ENCODE measurements around the gene DPH1.

Gene DPH1

DNA sequence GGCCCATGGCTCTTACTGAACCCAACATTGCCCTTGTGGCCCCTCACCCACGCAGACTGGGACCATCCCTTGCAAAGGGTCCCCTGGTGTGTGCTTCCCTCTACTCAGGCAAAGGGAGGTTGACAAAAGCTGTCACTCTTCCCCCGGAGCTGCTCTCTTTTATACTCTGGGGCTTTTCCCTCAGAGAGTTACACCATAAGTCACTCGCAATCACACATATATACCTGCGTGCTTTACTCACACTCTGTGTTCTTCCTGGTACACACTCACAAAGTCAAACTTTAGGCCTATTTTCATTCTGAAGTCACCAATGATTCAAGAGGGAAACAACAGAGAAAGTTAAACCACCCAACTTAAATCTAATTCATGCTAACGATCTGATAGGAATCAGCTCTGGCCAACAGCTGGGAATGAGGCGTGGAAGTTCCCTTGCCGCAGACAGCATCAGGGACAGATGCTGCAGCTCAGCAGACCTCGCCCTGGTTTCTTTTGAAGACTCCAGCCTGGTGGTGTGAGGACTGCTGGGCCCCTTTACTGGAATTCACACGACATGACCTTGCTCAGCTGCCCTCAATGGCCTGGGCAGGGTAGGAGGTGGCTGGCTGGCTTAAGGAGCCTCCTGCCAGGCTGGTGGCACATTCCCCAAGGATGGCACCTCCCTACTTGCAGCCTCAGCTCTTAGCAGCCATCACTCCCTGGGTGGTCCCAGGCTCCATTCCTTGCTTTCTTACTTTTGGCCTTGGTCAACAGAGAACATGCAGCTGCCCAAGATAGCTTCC is 52.2 kb downstream of the DPH1 start:
- H3K27ac ChIP-seq = no peak overlapping the region
- TF ChIP-seq, protein P1, sequence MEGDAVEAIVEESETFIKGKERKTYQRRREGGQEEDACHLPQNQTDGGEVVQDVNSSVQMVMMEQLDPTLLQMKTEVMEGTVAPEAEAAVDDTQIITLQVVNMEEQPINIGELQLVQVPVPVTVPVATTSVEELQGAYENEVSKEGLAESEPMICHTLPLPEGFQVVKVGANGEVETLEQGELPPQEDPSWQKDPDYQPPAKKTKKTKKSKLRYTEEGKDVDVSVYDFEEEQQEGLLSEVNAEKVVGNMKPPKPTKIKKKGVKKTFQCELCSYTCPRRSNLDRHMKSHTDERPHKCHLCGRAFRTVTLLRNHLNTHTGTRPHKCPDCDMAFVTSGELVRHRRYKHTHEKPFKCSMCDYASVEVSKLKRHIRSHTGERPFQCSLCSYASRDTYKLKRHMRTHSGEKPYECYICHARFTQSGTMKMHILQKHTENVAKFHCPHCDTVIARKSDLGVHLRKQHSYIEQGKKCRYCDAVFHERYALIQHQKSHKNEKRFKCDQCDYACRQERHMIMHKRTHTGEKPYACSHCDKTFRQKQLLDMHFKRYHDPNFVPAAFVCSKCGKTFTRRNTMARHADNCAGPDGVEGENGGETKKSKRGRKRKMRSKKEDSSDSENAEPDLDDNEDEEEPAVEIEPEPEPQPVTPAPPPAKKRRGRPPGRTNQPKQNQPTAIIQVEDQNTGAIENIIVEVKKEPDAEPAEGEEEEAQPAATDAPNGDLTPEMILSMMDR (conservative IDR thresholded peaks at IDR 0.05) = no peak

DNA sequence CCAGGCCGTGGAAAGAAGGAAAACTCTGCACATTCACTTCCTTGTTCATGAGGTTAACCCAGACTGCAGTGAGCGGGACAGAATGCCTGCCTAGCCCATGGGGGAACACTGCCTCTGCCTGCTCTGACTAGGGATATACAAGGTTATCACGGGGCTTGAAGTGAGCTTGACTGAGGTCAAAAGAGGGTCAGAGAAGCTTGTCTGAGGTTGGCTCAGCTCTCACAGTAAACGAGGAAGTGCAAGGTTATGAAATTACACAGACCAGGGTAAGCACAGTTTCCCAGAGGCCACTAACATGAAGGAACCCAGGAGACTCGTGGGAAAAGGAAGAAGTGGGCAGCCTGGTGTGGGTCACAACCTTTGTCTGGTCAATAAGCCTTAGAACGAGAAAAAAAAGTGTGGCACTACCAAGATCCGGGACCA is 53.7 kb downstream of the DPH1 start:
- TF ChIP-seq, protein P1 (conservative IDR thresholded peaks at IDR 0.05) = no peak
- H3K27ac ChIP-seq = peak overlapping the region; percentile 88

DNA sequence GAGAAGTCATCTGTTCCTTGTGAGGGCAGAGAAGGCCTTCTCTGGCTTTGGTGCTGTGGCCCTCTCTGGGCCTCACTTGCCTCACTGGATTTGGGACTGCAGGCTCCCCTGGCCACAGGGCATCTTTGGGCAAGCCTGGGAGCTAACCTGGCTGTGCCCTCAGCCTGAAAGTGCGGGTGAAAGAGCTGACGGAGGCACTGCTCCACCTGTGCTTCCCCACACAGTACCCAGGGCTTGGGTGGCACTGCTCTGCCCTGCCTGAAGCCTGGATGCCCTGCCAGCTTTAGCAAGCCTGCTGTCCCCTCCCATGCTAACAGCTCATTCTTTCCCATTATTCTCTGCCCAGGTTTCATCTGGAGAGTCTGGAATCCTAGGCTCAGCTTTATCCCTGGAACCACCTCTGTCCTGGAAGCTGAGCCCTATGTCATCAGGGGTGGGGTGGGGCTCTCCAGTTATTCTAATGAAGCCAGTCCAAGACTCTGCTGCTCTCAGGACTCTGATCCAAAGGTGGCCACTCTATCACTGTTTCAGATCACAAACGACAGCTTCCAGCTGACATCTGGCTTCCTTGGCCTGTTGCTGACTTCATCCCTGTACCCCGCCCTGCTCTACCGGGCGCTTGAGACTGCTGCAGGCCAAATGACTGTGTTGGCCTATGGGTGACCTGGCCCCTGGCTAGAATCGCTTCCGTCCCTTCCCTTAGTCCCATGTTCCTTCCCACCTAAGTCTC is 54.2 kb downstream of the DPH1 start:
- peak overlapping the region; percentile 88 for H3K27ac ChIP-seq
- TF ChIP-seq, protein P1 (conservative IDR thresholded peaks at IDR 0.05) = no peak

DNA sequence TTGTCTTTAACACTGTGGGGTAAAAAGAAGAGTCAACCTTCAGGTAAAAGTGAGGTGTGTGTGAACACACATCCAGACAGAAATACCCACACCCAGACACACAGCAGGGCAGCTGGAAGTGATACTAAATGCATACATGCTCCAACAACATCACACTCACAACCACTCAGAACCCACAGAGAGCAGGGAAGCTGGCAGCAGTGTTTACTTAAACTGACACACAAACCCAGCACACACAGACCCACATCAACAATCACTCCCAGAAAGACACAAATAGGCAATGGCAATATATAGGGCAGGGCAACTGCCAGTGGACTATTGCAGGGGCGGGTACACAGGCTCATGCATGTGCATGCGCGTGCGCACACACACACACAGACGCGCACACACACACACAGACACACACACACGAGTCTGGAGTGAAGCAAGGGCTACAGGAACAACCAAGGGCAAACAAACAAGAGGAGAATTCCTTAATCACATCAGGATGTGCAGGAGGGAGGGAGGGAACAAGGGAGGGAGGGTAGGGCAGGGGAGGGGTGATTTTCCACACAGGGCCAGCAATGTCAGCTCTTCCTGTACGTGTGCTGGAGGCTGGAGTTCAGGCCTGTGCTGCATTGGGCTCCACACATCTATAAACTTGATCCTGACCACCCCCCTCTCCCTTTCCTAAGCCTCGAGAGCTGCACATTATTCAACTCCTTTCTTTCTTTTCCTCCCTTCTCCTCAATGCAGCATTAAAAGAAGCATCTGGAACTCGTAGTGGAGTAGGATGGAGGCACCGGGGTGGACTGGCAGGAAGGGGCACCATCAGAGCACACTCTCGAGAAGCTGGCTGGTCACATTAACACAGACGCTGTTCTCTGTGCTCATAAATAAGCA is 55.1 kb downstream of the DPH1 start:
- H3K27ac ChIP-seq = peak overlapping the region; percentile 88
- TF ChIP-seq, protein P1 (conservative IDR thresholded peaks at IDR 0.05) = no peak

DNA sequence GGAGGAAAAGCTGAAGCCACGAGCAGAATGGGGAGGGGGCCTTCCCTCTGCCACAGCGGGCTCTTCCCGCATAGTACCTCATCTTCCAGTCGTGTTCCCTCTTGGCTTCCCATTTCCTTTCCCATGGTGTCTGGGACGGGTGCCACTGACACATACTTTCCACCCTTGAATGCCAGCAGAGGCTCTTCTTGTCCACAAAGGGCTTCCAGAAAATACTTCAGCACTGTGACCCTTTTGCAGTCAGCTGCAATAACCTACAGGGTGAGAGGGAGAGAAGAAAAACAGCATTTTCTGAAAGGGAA is 55.6 kb downstream of the DPH1 start:
- H3K27ac ChIP-seq = peak overlapping the region; percentile 88
- TF ChIP-seq, protein P1 (conservative IDR thresholded peaks at IDR 0.05) = no peak

DNA sequence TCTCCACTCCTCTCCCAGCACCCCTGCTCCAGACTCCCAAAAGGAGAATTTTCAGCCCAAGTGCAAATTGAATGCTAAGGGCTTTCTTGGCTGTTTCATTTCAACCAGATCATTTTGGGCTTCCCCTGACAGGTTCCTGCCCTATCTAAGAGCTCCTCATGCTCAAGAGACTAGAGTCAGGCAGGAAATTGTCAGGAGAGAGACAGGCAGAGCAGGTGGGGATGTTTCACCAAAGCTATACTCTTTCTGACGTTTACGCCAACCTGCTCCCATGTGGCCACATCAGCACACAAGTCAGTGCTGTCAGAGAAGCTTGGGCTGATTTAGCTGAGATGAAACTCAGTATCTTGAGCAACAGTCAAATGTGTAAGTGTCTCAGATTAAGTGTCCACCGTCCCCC is 56.4 kb downstream of the DPH1 start:
- TF ChIP-seq, protein P1 (conservative IDR thresholded peaks at IDR 0.05) = no peak
- H3K27ac ChIP-seq = peak overlapping the region; percentile 88
